Non-pigmented ciliary epithelial cell (primary cell): Measurements from ENCODE around the gene WDR27.
"Not testable (repeated sequence)": the region's sequence is repeated elsewhere in the genome, so short reads cannot be mapped to it uniquely, and the experiment has no call there.

Experiments used
- DNase-seq: peaks from one replicate; pipeline ENCODE4 v3.0.0-alpha.2; 2010; ENCODE audit warnings: low read depth

Gene WDR27

GRCh38 chr6:169601129-169601528 is 100.7 kb downstream of the WDR27 start:
- DNase-seq = not testable (repeated sequence)

- DNase-seq = peak; percentile 62
Measured at GRCh38 chr6:169592558-169592957, 109.3 kb downstream of the WDR27 start.

- DNase-seq = no peak
Measured at GRCh38 chr6:169591616-169592015, 110.2 kb downstream of the WDR27 start.

- DNase-seq = no peak
Measured at GRCh38 chr6:169590376-169590939, 111.4 kb downstream of the WDR27 start.

GRCh38 chr6:169589699-169590257 is 112.1 kb downstream of the WDR27 start:
- DNase-seq = peak; percentile 19

- peak; percentile 31 for DNase-seq
Measured at GRCh38 chr6:169589293-169589692, 112.5 kb downstream of the WDR27 start.

GRCh38 chr6:169587975-169588374 is 113.9 kb downstream of the WDR27 start:
- no peak for DNase-seq

GRCh38 chr6:169583886-169584541 is 117.8 kb downstream of the WDR27 start:
- DNase-seq = no peak

GRCh38 chr6:169579407-169580111 is 122.3 kb downstream of the WDR27 start:
- DNase-seq = no peak

- DNase-seq = no peak
Measured at GRCh38 chr6:169577974-169578373, 123.9 kb downstream of the WDR27 start.

GRCh38 chr6:169577236-169577635 is 124.6 kb downstream of the WDR27 start:
- no peak for DNase-seq

GRCh38 chr6:169575821-169576220 is 126.0 kb downstream of the WDR27 start:
- no peak for DNase-seq

- DNase-seq = no peak
Measured at GRCh38 chr6:169575365-169575764, 126.5 kb downstream of the WDR27 start.

- no peak for DNase-seq
Measured at GRCh38 chr6:169574420-169574819, 127.4 kb downstream of the WDR27 start.

- DNase-seq = no peak
Measured at GRCh38 chr6:169573883-169574282, 127.9 kb downstream of the WDR27 start.

- DNase-seq = peak; percentile 18
Measured at GRCh38 chr6:169571123-169571962, 130.5 kb downstream of the WDR27 start.

GRCh38 chr6:169568314-169569087 is 133.3 kb downstream of the WDR27 start:
- DNase-seq = no peak

- DNase-seq = no peak
Measured at GRCh38 chr6:169567819-169568218, 134.0 kb downstream of the WDR27 start.

GRCh38 chr6:169566961-169567750 is 134.7 kb downstream of the WDR27 start:
- no peak for DNase-seq

- no peak for DNase-seq
Measured at GRCh38 chr6:169566319-169566718, 135.5 kb downstream of the WDR27 start.
